HG03039 (cell line): ENCODE measurements around the gene ZER1.
"Not testable (repeated sequence)": the region's sequence is repeated elsewhere in the genome, so short reads cannot be mapped to it uniquely, and the experiment has no call there.

Source experiments
- ATAC-seq: cut with Tn5 transposase; IDR thresholded peaks from one replicate; pipeline ENCODE4 v1.9.1; 2021; ENCODE audit warnings: mild to moderate bottlenecking, moderate library complexity; ENCODE audit not compliant: unreplicated experiment

Gene ZER1

DNA sequence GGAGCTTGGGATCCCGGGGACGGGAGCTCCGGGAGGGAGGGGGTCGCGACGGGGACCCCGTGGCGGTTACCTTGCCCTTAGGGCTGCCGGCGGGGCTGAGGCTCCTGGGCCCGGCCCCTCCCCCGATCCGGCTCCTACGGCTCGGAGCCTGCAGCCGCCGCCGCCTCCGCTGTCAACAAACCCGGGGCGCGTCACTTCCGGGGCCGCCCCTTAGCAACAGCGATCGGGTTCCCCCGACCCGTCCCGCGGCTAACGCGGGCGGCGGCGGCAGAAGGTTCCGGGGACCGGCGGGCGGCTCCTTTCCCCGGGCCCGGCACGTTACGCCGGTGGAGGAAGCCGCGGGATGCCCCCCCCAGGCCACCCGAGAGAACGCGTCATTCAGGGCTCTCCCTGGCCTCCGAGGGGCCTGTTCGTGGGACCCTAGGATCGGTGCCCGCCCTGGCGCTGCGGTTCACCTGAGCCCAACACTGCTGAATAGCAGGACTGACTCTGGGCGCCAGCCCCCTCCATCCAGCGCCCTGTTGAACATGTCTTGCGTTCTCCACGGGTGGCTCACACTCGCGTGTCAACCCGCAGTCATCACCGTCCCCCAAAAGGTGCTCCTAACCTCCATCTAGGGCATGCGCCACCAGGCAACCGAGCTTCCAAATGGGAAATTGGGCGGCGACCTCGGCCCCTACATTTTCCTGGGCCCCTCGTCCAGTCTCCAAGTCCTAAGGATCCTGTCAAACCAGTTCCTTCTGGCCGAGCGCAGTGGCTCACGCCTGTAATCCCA, at the start of gene ZER1:
TSS of gene ZER1 (minus strand) at position 183 of the 775 bp plus-strand sequence. CDS start 16,362 bp downstream, outside the sequence.
- peak; percentile 90 for ATAC-seq

GRCh38 chr9:128820665-128821583, 49.2 kb upstream of the ZER1 start:
- ATAC-seq = no peak

DNA sequence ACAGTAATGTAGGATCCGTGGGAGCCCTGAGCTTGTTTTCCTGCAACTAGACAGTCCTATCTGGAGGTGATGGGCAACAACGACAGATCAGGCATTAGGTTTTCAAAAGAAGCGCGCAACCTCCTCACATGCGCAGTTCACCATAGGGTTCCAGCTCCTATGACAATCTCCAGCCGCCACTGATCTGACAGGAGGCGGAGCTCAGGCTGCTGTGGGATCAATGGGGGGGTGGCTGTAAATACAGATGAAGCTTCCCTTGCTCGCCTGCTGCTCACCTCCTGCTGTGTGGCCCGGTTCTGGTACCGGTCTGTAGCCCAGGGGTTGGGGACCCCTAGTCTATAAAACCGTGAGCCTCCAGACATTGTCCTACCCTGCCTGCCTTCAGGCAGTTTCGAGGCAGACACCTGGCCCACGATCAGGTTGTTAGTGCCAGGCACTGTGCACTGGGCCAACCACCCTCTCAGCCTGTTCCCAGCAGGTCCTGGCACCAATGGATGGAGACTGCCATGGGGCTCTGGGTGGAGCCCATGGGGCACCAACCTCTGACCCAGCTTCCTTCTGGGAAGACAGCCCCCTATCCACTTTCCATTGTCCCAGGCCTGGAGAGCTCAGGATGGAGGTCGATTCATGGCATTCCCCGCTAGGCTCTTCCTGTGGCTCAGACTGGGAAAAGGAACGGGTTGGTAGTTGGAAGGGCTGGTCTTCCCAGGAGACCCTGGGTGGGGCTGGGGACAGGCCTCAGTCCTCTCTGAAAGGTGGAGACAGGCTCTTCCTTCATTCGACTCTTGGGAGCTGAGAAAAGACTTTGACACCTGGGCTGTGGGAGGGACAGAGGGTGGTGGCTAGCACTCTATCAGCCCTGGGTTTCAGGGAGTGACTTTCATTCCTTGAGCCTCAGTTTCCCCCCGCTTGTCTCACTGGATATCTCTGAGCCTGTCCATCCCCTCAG, 48.3 kb upstream of the ZER1 start:
- ATAC-seq = no peak

DNA sequence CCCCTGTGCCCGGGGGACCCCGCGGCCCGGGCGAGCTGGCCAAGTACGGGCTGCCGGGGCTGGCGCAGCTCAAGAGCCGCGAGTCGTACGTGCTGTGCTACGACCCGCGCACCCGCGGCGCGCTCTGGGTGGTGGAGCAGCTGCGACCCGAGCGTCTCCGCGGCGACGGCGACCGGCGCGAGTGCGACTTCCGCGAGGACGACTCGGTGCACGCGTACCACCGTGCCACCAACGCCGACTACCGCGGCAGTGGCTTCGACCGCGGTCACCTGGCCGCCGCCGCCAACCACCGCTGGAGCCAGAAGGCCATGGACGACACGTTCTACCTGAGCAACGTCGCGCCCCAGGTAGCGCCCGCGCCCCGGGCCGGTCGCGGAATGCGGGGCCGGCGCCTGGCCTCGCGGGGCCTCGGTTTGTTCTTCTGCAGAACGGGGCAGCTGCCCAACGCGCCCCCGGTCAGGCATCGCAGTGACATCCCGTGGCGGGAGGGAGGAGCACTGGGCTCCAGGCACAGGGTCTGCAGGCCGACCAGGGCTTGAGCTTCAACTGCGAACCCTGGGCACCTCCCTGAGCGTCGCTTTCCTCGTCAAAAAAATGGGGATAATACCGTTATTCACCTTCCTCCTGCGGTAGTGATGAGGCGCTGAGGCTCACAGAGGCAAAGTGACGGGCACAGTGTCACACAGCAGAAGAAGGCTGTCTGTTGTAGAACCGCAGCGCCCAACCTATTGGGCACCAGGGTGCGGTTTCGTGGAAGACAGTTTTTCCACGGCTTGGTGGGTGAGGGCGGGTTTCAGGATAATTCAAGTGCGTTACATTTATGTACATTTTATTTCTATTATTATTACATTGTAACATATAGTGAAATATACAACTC, 47.4 kb upstream of the ZER1 start:
- ATAC-seq = peak; percentile 24

DNA sequence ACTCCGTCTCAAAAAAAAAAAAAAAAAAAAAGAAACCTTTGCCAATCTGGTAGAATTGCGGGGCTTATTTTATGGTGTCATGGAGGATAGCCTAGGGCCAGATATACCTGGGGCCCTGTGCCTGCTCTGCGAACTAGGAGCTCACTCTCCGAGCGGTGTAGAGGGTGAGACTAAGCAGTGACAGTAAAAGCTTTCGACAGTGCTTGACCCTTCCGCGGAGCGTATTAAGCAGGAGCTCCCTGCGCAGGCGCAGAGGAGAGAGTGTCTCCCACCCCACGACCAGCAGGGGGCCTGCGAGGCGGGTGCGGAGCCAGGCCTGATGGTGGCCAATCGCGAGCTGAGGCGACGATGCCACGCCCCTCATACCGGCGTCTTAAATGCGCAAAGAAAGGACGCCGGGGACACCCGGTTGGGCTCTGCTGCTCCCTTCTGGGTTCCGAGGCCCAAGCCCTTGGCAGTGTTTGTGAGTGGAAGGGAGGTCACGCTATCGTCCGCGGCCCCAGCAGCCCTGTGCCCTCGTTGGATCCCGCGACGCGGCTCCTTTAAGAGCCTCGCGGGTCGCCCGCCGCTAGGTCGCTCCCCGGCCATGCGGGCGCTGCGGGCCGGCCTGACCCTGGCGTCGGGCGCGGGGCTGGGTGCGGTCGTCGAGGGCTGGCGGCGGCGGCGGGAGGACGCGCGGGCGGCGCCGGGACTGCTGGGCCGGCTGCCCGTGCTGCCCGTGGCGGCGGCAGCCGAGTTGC, 46.5 kb upstream of the ZER1 start, which contains the start of gene ENDOG:
TSS of gene ENDOG (plus strand) at position 402 of the 740 bp plus-strand sequence. CDS start at position 587, 185 bp downstream.
- peak; percentile 88 for ATAC-seq

- no peak for ATAC-seq
Measured at GRCh38 chr9:128810873-128811272, 39.1 kb upstream of the ZER1 start.

DNA sequence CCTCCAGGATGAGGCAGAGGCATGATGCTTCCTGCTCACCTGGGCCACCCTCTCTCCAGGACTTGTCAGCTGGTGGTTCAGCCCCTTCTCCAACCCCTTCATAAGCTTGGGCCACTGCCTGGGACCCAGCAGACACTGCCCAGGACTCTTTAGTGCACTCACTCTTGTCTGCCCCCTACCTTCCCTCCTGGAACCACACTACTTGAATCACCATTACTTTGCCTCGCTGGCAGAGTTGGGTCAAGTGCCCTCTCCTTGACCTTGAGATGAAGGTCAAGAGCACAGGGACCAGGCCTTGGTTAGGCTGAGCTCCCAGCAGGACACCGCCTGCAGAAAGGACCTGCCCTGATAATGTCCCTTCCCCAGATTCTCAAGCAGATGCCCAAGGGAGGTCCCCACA, 38.1 kb upstream of the ZER1 start:
- no peak for ATAC-seq

- no peak for ATAC-seq
Measured at GRCh38 chr9:128809036-128809599, 37.4 kb upstream of the ZER1 start.

DNA sequence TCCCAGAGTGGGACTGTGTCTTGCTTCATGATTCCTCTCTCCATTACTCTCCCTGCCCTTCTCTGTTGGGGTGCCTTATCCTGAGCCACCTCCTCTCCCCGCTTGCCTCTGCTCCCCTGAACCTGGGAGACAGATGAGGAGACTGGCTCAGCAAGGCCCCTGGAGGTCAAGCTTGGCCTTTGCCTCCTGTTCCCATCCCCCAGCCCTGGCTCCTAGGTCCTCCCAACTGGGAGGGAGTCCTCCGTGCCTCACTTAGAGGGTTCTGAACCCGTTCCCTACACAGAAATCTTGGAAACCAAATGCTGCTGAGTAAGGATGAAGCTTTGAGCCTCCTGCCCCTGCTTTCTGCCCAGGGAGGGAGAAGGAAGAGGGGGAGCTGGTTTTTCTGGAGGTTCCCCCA, 36.8 kb upstream of the ZER1 start:
- no peak for ATAC-seq

DNA sequence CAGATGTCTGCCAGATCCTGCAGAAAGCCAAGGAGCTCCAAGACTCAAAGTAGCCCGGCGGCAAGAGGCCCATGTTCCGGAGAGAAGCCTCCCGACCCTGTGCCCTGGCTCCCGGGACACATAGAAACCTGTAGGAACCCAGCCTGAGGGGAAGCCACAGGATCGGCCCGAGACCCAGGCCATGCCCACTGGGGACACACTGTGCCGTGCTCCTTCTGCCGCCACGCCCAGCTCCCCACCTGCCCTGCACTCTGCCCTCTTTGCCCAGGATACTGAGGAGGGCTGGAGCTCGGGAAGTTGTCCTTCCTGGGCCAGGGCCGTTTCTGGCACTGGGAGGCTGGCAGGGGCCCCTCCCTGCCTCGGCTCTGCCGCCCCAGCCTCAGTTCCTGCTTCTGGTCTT, 36.1 kb upstream of the ZER1 start:
- ATAC-seq = no peak

- no peak for ATAC-seq
Measured at GRCh38 chr9:128805661-128806060, 33.9 kb upstream of the ZER1 start.

GRCh38 chr9:128802482-128802881, 30.8 kb upstream of the ZER1 start:
- ATAC-seq = no peak

- no peak for ATAC-seq
Measured at GRCh38 chr9:128800061-128800460, 28.3 kb upstream of the ZER1 start.

DNA sequence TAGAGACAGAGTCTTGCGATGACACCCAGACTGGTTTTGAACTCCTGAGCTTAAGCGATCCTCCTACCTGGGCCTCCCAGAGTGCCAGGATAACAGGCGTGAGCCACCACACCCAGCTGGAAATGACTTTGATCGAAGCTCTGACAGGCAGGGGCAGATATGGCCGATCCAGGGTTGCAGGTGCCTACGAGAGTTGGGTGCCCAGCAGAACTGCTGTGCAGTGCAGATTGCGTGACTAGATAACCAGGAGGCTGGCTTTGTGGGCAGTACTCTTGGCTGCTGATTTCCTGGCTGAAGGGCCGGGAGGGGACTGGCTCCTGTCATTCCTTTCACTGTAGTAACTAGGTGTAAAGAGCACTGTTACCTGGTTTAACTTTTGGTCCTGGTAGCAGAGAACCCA, 27.2 kb upstream of the ZER1 start:
- ATAC-seq = no peak

- ATAC-seq = not testable (repeated sequence)
Measured at GRCh38 chr9:128794961-128795360, 23.2 kb upstream of the ZER1 start.

- ATAC-seq = no peak
Measured at GRCh38 chr9:128792978-128793686, 21.4 kb upstream of the ZER1 start.

DNA sequence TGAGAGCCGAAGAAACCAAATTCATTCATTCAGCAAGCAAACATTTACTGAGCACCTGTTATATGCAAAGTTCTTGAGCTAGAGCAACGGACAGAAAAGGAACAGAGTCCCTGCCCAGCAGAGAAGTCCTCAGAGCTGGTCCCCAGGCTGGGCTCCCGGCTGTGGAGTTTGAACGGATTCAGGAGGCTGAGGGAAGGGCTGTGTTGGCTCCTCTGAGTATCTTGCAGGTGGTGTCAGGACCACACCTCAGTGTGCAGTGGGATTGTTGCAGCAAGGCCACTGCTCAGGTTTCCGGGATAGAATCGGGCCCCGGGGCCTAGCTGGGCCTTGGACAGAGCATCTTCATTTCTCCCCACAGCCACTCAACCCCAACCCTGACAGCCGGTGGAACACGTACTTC, 20.4 kb upstream of the ZER1 start:
- no peak for ATAC-seq

- ATAC-seq = no peak
Measured at GRCh38 chr9:128790536-128790935, 18.8 kb upstream of the ZER1 start.
